ENCODE data around the gene GBX1.

Gene GBX1

DNA sequence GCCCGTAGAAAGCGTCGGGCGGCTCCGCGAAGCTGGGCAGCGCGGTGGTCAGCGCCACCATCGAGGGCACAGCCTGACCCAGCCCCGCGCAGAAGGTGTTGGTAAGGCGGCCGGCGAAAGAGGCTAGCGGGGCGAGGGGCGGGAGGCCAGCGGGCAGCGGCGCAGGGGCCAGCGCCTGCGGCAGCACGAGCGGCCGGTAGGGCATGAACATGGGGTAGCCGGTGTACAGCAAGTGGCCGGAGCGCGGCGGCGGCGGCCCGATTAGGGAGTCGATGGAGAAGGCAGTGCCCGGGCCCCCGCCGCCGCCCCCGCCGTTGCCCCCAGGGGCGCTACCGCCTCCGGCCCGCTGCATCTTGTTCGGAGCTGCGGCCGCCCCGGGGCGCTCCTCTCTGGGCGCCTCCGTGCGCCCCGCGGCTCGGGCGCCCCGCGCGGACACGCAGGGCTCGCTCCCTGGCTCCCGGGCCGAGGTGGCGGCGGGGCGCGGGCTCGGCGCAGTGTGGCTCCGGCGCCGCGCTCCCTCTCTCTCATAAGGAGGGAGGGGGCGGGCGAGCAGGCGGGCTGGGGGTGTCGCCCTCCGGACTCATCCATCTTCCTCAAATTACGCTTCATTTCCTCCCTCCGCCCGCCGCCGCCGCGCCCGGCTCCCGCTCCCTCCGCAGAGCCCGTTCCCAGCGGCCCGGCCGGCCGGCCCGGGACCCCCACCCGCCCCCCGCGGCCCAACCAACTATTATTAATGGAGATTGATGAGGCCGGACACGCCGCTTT is at the start of gene GBX1:
TSS of gene GBX1 (minus strand) at position 498 of the 765 bp plus-strand sequence. CDS start at position 352, 146 bp downstream.
- peak; percentile 22 for DNase-seq

- DNase-seq, result no peak
These were observed 47.9 kb upstream of the GBX1 start for GRCh38 chr7:151215396-151215795.

- DNase-seq, result no peak
These were observed 46.3 kb upstream of the GBX1 start for GRCh38 chr7:151213826-151214225.

DNA sequence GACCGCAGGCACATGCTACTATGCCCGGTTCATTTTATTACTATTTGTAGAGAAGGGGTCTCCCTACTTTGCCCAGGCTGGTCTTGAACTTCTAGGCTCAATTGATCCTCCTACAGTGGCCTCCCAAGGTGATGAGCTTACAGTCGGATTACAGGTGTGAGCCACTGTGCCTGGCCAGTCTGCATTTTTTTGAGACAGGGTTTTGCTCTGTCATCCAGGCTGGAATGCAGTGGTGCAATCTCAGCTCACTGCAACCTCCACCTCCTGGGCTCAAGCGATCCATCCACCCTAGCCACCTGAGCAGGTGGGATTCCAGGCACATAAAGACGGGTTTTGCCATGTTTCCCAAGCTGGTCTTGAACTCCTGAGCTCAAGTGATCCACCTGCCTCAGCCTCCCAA is 45.1 kb upstream of the GBX1 start:
- DNase-seq, result no peak

DNA sequence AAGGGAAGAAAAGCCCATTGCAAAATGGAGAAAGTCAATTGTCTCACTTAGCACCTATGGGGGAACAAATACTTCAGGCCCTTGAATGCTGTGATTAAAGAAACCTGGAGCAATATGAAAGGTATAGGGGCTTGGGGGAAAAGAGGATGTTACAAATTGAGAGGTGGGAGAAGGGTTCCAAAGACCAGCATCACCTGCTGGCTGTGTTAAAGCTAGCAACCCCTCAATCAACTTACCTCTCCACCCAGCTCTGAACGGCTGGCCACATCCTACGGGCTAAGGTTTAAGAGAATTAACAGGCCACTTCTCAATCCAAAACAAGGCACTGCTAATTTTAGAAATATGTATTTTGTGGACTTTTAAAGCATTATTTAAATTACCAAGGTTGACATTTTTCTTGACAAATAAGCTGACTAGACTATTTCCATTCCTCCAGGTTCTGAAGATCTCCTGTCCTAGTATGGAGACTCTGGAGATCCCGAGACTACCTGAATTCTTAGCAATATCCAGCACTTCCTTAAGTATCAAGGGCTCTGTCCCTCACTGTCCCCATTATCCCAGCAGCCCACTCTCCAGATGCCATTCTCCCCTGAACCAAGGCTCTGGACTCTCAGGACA is 43.8 kb upstream of the GBX1 start:
- no peak for DNase-seq

DNA sequence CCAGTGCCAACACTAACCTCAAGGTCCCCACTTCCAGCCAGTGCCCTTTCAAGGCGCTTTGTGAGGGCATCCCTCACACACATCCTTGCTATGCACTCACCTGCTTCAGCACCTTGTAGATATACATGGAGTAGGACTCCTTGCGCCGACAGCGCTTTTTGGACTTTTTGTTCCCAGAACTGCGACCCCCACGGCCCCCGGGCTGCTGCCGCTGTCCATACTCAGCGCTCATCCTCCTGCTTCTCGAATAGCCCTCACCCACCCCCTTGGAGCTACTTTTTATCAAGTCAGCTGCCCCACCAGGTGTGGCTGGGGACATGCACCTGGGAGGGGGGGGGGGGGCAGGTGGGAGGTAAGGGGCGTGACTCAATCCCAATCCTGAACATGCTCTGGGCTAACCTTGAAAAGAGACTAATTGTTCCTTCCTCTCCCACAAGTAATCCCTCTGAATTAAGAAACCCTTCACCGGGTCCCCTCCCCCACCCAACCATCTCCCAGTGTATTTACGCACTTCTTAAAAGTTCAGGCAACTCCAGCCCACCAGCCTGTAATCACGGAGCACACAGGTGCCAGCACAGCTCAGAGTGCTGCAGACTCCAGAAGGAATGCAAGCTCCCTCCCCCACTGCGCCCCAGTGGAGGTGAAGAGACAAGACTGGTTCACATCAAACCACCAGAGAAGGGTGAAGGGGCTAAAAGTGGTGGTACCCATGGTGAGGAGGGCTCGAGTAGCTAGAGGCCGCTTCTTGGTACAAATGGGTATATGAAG is 42.8 kb upstream of the GBX1 start, which contains the start of gene H2BK1:
TSS of gene H2BK1 (minus strand) at position 402 of the 768 bp plus-strand sequence. CDS start at position 232, 170 bp downstream.
- DNase-seq, result no peak

- DNase-seq, result no peak
These were observed 42.1 kb upstream of the GBX1 start for GRCh38 chr7:151209588-151209987.

DNA sequence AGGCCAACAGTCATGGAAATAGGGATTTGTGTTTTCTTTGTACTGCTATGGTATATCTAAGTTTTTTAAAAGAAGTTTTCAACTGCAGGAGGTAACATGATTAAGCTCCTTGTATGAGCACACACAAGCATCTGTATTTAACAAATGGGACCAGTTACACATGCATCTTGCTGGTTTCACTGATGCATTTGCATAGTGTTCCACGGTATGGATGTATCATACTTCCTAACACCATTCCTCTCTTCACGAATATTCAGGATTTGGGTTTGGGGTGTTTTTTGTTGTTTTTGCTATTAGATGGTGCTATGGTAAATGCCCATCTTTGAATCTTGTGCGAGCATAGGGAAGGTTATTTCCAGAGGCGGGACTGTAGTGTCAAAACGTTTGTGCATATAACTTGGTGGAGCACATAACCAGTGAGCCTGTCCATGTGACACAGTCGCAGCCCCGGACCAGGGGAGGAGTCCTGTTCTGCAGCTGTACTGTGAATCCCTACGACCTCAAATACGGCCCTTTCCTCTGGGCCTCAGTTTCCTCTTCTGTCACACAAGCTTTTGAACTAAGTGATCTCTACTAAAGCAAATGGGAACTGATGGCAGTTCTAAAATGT is 40.9 kb upstream of the GBX1 start:
- no peak for DNase-seq

- DNase-seq, result no peak
These were observed 40.3 kb upstream of the GBX1 start for GRCh38 chr7:151207804-151208203.

- no peak for DNase-seq
These were observed 39.8 kb upstream of the GBX1 start for GRCh38 chr7:151207315-151207714.

DNA sequence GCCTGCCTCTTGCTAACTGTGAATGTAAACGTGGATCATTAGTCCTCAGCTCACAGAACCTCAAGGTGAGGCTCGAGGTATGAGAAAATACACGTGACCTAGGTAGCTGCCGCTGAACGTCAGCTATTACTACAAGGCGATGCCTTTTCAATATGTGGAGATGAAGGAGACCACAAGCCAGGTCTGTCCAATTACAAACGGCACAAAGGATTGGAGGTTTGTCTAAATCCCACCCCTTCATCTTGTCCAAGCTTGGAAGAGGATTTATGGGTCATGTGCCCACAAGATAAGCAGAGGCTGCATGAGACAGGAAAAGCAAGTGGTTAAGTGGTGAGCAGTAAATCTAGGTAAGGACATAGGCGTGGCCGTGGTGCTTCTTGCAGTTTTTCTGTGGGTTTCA is 39.4 kb upstream of the GBX1 start:
- peak; percentile 15 for DNase-seq

DNA sequence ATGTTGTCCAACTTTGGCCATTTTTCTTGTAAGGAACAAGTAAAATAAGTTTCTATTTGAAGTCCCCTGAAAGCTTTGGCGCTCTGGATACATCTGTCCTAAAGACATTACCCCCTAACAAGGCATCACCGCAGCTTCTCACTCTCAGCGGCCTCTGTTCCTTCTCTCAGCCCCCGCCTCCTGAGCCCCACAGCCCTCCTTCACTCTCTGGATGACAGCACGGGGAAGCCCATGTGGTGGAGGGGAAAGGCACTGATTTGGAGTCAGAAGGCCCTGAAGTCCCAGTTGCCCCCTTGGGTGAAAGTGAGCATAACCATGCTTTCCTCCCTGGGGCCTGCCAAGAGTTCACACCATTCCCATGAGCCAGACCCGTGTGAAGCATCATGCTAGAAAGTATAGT is 38.2 kb upstream of the GBX1 start:
- DNase-seq, result no peak

- DNase-seq, result peak; percentile 5
These were observed 37.0 kb upstream of the GBX1 start for GRCh38 chr7:151204383-151205032.

GRCh38 chr7:151202836-151203235 is 35.3 kb upstream of the GBX1 start:
- DNase-seq, result no peak

DNA sequence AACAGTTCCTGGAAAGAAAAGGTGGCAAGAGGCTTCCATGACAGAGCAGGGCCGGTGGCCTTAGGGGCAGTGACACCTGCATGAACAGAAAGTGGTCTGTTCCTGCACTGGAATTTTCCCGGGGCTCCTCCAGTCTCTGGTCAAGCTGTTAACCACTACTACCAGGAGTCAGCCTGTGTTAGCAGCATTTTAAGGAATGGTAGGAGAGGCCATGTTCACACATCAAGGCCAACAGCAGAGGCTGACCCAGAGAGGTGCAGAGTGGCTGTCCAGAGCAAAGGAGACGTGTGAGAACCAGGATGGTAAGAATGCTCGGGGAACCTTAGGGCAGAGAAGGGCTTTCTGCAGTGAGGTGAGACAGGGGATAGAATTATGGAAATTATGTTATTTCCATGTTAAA is 34.3 kb upstream of the GBX1 start:
- no peak for DNase-seq

DNA sequence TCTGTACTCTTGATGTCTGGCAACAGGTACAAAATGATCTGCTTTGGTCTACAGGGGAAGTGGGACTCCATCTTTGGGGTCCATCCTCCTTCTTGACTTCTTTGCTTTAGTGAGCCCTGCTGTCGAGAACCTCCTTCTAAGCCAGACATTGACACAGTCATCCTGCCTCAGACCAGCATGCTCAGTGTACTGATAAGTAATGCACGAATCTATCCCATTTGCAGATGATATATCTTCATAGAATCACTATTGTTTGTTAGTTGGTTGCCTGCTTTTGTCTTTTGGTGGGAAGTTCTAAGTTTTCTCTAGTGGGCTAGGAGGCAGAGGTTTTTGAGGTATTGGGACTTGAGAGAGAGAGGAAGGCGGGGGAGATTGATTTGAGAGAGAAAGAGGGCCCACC is 33.9 kb upstream of the GBX1 start:
- DNase-seq, result no peak

GRCh38 chr7:151198945-151199848 is 31.7 kb upstream of the GBX1 start:
- no peak for DNase-seq

GRCh38 chr7:151197932-151198331 is 30.4 kb upstream of the GBX1 start:
- DNase-seq, result no peak

DNA sequence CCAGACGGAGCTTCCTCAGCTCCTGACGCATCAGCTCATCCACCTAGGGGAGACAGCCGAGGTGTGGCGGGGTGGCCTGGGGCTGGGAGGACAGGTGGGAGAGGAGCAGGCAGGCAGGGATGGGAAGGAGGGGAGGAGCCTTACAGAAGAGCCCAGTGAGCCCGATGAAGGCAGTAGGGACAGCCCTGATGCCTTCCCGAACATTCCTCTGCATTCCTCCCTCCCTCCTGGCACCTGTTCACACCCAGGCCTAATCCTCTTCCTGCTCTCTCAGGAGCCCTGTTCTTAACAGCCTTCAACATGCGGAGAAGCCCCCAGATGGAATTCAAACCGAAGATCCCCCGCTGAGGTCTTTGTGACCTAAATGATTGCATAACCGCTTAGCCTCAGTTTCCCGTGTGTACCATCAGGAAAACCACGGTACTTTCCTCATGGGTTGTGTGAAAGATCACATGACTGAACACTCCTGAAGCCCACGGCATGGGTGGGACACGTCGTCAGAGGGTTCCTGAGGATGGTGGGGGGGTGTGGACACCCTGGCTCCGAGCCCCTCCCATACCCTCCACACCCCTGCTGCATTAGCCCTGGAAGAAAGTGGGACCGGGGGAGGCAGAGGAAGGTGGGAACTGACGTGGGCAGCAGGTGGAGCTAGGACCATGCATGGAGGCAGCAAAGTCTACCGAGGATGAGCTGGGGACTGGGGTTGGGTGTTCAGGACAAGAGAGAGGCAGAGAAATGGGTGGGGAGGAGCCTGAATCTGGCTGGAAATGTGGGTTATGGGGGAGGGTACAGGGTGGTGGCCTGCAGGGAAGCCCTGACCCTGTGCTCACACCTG is 28.3 kb upstream of the GBX1 start:
- no peak for DNase-seq

DNA sequence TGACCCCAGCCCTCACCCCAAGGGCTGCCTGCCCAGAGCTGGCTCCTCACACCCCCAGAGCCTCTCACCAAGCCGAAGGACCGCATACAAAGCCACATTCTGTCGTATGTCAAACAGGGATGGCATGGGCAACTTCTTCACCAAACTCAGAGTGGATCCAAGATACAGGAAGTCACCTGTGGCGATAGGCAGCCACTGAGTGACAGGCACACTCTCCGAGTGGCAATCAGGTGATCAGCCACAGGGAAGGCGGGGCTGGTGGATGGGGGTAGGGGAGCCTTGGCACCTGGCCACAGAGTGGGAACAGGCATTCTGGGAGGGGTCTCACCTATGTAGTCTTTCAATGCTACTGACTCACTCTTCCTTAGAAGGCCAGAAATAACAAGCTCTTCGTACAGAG is 26.7 kb upstream of the GBX1 start:
- DNase-seq, result no peak

All from CD4-positive, alpha-beta T cell treated with Interleukin-6 for 4 hours (primary cell).